MCF 10A (cell line): ENCODE results near the gene PCDHA11. TPM values are rescaled to one million over a fixed set of nuclear protein-coding genes. Genes with fewer than 3 reads are reported as not detected.
"Not testable (repeated sequence)": the region's sequence is repeated elsewhere in the genome, so short reads cannot be mapped to it uniquely, and the experiment has no call there.

Experiments used
- BruUV-seq: library from RNA; stranded (reverse); fragments of 400-500 nt; replicated peaks from 2 replicates; lab custom pipeline; 2021; lab: Mats Ljungman, UMichigan
- CTCF ChIA-PET: fragments of 300-600 bp; sonication (Branson Sonifier 250); formaldehyde crosslinking; extraction: SDS; loops from one replicate; lab custom pipeline; 2021; ENCODE audit warnings: antibody characterized with exemption, inconsistent platforms; lab: Yijun Ruan, JAX
- POLR2A ChIA-PET: fragments of 300-600, 350-650 bp; sonication (Branson Sonifier 250); formaldehyde crosslinking; extraction: SDS; loops from one replicate; lab custom pipeline; 2020; ENCODE audit warnings: antibody characterized with exemption, inconsistent platforms; lab: Yijun Ruan, JAX
- DNase-seq: peaks from one replicate; pipeline ENCODE4 v3.0.0-alpha.2; 2018; ENCODE audit not compliant: unreplicated experiment
- H3K27ac Mint-ChIP-seq: one replicate; pipeline ENCODE4 v1.8.0; 2022; ENCODE audit warnings: mild to moderate bottlenecking, low read depth, mixed read lengths; ENCODE audit not compliant: unreplicated experiment
- H3K27me3 Mint-ChIP-seq: one replicate; pipeline ENCODE4 v1.8.0; 2022; ENCODE audit warnings: mixed read lengths; ENCODE audit not compliant: insufficient read depth, unreplicated experiment
- H3K36me3 Mint-ChIP-seq: one replicate; pipeline ENCODE4 v1.8.0; 2022; ENCODE audit warnings: mild to moderate bottlenecking, moderate library complexity, mixed read lengths; ENCODE audit not compliant: insufficient read depth, unreplicated experiment
- H3K4me1 Mint-ChIP-seq: one replicate; pipeline ENCODE4 v1.8.0; 2022; ENCODE audit warnings: mixed read lengths; ENCODE audit not compliant: insufficient read depth, unreplicated experiment
- H3K4me3 Mint-ChIP-seq: one replicate; pipeline ENCODE4 v1.8.0; 2022; ENCODE audit warnings: mild to moderate bottlenecking, moderate library complexity, mixed read lengths; ENCODE audit not compliant: unreplicated experiment
- H3K9me3 Mint-ChIP-seq: one replicate; pipeline ENCODE4 v1.8.0; 2022; ENCODE audit warnings: mixed read lengths; ENCODE audit not compliant: unreplicated experiment
- intact Hi-C: fragments of 100-400 bp; cut with micrococcal nuclease; formaldehyde crosslinking; loops from 2 replicates; pipeline ENCODE4 v1.14.1; 2022
- total RNA-seq: library from RNA; stranded (reverse); gene quantifications from 2 replicates; pipeline ENCODE4 v1.2.3, GENCODE V29; 2022
- TF ChIP-seq, protein P1 (sequence below): fragments of 200-600 bp; IDR thresholded peaks from one replicate; pipeline ENCODE4 v1.8.0; 2022; ENCODE audit warnings: antibody characterized with exemption, mild to moderate bottlenecking; ENCODE audit not compliant: unreplicated experiment

PCDHA11 gene
- total RNA-seq, 1 experiment from 2014 or later: 0.49 TPM

DNA sequence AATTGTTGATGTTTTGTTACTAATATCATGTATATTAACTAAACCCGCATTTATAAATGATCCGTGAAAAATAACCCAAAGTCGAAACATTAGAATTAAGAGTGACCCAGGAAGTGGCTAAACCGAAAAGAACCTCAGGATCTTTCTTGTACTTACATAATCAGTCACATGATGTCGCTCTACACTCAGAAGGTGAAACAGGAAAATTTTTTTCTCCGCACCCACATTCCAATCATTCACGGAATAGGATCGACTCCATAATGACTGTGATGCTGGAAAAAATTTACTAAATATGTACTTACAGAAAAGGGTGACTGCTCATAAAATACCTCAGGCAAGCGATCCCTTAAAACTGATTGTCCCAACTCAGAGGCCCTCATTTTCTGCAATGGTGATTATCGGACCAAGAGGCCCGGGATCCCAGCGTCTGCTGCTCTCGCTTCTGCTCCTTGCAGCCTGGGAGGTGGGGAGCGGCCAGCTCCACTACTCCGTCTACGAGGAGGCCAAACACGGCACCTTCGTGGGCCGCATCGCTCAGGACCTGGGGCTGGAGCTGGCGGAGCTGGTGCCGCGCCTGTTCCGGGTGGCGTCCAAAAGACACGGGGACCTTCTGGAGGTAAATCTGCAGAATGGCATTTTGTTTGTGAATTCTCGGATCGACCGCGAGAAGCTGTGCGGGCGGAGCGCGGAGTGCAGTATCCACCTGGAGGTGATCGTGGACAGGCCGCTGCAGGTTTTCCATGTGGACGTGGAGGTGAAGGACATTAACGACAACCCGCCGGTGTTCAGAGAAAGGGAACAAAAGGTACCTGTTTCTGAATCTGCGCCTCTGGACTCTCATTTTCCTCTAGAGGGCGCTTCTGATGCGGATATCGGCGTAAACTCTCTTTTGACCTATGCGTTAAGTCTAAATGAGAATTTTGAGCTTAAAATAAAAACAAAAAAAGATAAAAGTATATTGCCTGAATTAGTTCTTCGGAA, 6.6 kb downstream of the PCDHA11 start, which contains the start of gene PCDHA12:
Gene PCDHA12, plus strand, starts transcription at position 224 of the 981 bp plus-strand sequence. Its CDS starts 165 bp downstream, at position 389.
- Mint-ChIP-seq H3K36me3 (peaks cover 12% of the 10 kb centered on the region), H3K9me3 (peaks cover 11% of the 10 kb centered on the region), H3K27me3 (no peaks in the 10 kb centered on the region), H3K4me3 (peak within 1 kb of the TSS; percentile 86), H3K4me1 (peaks cover 4% of the 10 kb centered on the region), H3K27ac (peak within 1 kb of the TSS; percentile 92)
- ChIA-PET CTCF (interaction anchor here (0.6 to 5.9 kb wide), 63 partner anchors 9 to 1831 kb away, joined by 3 to 121 read pairs (median 4); partner anchors contain the start of genes HARS1, HARS2, PCDHA10 and PCDHA5), POLR2A (interaction anchor here (0.6 to 4.6 kb wide), 26 partner anchors 13 to 421 kb away, joined by 3 to 179 read pairs (median 4); partner anchors contain the start of genes HARS1, HARS2, IK and NDUFA2)
- TF ChIP-seq, protein P1, sequence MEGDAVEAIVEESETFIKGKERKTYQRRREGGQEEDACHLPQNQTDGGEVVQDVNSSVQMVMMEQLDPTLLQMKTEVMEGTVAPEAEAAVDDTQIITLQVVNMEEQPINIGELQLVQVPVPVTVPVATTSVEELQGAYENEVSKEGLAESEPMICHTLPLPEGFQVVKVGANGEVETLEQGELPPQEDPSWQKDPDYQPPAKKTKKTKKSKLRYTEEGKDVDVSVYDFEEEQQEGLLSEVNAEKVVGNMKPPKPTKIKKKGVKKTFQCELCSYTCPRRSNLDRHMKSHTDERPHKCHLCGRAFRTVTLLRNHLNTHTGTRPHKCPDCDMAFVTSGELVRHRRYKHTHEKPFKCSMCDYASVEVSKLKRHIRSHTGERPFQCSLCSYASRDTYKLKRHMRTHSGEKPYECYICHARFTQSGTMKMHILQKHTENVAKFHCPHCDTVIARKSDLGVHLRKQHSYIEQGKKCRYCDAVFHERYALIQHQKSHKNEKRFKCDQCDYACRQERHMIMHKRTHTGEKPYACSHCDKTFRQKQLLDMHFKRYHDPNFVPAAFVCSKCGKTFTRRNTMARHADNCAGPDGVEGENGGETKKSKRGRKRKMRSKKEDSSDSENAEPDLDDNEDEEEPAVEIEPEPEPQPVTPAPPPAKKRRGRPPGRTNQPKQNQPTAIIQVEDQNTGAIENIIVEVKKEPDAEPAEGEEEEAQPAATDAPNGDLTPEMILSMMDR: peak; percentile 68
- DNase-seq: peak; percentile 76
- intact Hi-C loops: loop anchor here (1.0 kb wide), 3 partner anchors 51 to 165 kb away; partner anchors contain the start of gene PCDHAC1
- BruUV-seq: TSS peak; percentile 79

DNA sequence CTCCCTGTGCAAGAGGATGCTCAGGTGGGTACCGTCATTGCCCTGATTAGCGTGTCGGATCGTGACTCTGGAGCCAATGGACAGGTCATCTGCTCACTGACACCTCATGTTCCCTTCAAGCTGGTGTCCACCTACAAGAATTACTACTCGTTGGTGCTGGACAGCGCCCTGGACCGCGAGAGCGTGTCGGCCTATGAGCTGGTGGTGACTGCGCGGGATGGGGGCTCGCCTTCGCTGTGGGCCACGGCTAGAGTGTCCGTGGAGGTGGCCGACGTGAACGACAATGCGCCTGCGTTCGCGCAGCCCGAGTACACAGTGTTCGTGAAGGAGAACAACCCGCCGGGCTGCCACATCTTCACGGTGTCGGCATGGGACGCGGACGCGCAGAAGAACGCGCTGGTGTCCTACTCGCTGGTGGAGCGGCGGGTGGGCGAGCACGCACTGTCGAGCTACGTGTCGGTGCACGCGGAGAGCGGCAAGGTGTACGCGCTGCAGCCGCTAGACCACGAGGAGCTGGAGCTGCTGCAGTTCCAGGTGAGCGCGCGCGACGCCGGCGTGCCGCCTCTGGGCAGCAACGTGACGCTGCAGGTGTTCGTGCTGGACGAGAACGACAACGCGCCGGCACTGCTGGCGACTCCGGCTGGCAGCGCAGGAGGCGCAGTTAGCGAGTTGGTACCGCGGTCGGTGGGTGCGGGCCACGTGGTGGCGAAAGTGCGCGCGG, 7.9 kb downstream of the PCDHA11 start:
- POLR2A ChIA-PET: interaction anchor here (0.9 to 4.6 kb wide), 4 partner anchors 12 to 164 kb away, joined by 5 to 179 read pairs (median 33); partner anchors contain the start of gene PCDHAC1
- H3K4me3 Mint-ChIP-seq: peak overlapping the region; percentile 86

DNA sequence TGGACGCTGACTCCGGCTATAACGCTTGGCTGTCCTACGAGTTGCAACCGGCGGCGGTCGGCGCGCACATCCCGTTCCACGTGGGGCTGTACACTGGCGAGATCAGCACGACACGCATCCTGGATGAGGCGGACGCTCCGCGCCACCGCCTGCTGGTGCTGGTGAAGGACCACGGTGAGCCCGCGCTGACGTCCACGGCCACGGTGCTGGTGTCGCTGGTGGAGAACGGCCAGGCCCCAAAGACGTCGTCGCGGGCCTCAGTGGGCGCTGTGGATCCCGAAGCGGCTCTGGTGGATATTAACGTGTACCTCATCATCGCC, 8.5 kb downstream of the PCDHA11 start:
- TF ChIP-seq, protein P1: no peak
- Mint-ChIP-seq H3K36me3 (peaks cover 18% of the 10 kb centered on the region), H3K9me3 (peaks cover 17% of the 10 kb centered on the region), H3K4me3 (no peak overlapping the region), H3K4me1 (peaks cover 4% of the 10 kb centered on the region), H3K27me3 (no peaks in the 10 kb centered on the region), H3K27ac (no peak overlapping the region)
- ChIA-PET POLR2A (interaction anchor here (0.9 kb wide), 1 partner anchor 125 kb away, joined by 5 read pairs; no protein-coding TSS in a partner anchor), CTCF (interaction anchor here (3.7 to 5.9 kb wide), 3 partner anchors 48 to 164 kb away, joined by 45 to 121 read pairs (median 80); partner anchors contain the start of gene PCDHAC1)
- no peak for DNase-seq
- intact Hi-C loops: no loop called here
- BruUV-seq: no TSS peak

More for the DNA sequence above, 7.9 kb downstream of the PCDHA11 start:
- intact Hi-C loops, DNase-seq, H3K27me3 Mint-ChIP-seq, H3K27ac Mint-ChIP-seq, H3K4me1 Mint-ChIP-seq, BruUV-seq: not testable (repeated sequence)
- Mint-ChIP-seq H3K36me3 (peaks cover 17% of the 10 kb centered on the region), H3K9me3 (peaks cover 17% of the 10 kb centered on the region)
- CTCF ChIA-PET: interaction anchor here (1.1 to 5.9 kb wide), 12 partner anchors 11 to 186 kb away, joined by 3 to 121 read pairs (median 13); partner anchors contain the start of genes HARS1, HARS2, PCDHA10 and PCDHAC1

DNA sequence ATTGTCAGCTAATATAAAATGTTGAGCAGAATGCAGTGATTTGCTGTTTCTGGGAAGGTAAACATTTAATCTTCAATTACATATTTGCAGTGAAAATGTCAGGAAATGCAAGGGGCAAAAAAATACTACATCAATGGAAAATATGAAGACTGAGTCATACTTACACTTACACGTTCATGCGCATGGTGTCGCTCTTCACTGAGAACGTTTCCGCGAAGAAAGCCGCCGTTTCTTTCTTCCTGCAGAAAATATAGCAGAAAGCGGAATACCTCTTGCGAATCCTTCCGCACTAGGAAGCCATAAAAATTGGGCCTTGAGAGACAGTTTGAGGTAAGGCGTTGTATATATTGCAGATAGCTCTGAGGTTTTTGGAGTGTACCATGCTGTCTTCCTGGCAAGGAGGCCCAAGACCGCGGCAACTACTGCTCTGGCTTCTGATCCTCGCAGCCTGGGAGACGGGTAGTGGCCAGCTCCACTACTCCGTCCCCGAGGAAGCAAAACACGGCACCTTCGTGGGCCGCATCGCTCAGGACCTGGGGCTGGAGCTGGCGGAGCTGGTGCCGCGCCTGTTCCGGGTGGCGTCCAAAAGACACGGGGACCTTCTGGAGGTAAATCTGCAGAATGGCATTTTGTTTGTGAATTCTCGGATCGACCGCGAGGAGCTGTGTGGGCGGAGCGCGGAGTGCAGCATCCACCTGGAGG, 13.3 kb downstream of the PCDHA11 start, which contains the start of gene PCDHA13:
Gene PCDHA13, plus strand, starts transcription at position 236 of the 702 bp plus-strand sequence. Its CDS starts 145 bp downstream, at position 381.
- TF ChIP-seq, protein P1: no peak
- DNase-seq: no peak
- Mint-ChIP-seq H3K4me1 (no peaks in the 10 kb centered on the region), H3K4me3 (no peak within 1 kb of the TSS), H3K27ac (no peak within 1 kb of the TSS), H3K36me3 (peaks cover 6% of the 10 kb centered on the region), H3K27me3 (no peaks in the 10 kb centered on the region), H3K9me3 (peaks cover 17% of the 10 kb centered on the region)
- BruUV-seq: no TSS peak
- intact Hi-C loops: no loop called here
- POLR2A ChIA-PET: interaction anchor here (2.2 kb wide), 1 partner anchor 11 kb away, joined by 12 read pairs; no protein-coding TSS in a partner anchor
- CTCF ChIA-PET: interaction anchor here (0.8 to 1.6 kb wide), 3 partner anchors 45 to 152 kb away, joined by 3 to 4 read pairs (median 3); no protein-coding TSS in a partner anchor
